ENCODE data around the gene RTN4IP1. TPM values are rescaled to one million over a fixed set of nuclear protein-coding genes. Genes with fewer than 3 reads are reported as not detected.

Gene RTN4IP1
- total RNA-seq, 1 experiment from 2014 or later, result 7.3 TPM

- TF ChIP-seq EZH2 (IDR thresholded peaks at IDR 0.05; ENCODE audit: low read length, unreplicated experiment) (no peak), EZH2phosphoT487 (IDR thresholded peaks at IDR 0.05; ENCODE audit: borderline replicate concordance, low read length) (no peak)
- TF ChIP-seq, protein P1, sequence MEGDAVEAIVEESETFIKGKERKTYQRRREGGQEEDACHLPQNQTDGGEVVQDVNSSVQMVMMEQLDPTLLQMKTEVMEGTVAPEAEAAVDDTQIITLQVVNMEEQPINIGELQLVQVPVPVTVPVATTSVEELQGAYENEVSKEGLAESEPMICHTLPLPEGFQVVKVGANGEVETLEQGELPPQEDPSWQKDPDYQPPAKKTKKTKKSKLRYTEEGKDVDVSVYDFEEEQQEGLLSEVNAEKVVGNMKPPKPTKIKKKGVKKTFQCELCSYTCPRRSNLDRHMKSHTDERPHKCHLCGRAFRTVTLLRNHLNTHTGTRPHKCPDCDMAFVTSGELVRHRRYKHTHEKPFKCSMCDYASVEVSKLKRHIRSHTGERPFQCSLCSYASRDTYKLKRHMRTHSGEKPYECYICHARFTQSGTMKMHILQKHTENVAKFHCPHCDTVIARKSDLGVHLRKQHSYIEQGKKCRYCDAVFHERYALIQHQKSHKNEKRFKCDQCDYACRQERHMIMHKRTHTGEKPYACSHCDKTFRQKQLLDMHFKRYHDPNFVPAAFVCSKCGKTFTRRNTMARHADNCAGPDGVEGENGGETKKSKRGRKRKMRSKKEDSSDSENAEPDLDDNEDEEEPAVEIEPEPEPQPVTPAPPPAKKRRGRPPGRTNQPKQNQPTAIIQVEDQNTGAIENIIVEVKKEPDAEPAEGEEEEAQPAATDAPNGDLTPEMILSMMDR (conservative IDR thresholded peaks at IDR 0.05; ENCODE audit: low read depth, low read length), result no peak
- no TSS peak for BruUV-seq (replicated peaks)
- DNase-seq (no peak), ATAC-seq (no peak)
- Histone ChIP-seq H3K4me2 (ENCODE audit: low read length) (no peak overlapping the region), H3K9me2 (replicated peaks; ENCODE audit: low read length) (no peaks in the 10 kb centered on the region), H3K36me3 (ENCODE audit: low read depth, low read length) (no peaks in the 10 kb centered on the region), H3F3A (ENCODE audit: low read length, unreplicated experiment) (no peaks in the 10 kb centered on the region), H3K4me1 (ENCODE audit: insufficient read depth, low read length) (no peaks in the 10 kb centered on the region), H4K20me1 (ENCODE audit: low read length) (no peaks in the 10 kb centered on the region), H2AFZ (ENCODE audit: low read length) (no peak overlapping the region), H3K79me2 (ENCODE audit: low read length) (no peaks in the 10 kb centered on the region), H3K27ac (ENCODE audit: low read length) (no peak overlapping the region), H3K27me3 (ENCODE audit: low read length) (no peaks in the 10 kb centered on the region), H3K9me3 (ENCODE audit: low read length) (no peaks in the 10 kb centered on the region), H3K4me3 (ENCODE audit: low read length) (no peak overlapping the region), H3K9ac (ENCODE audit: low read length) (no peak overlapping the region)
- ChIA-PET CTCF (no interaction called here), POLR2A (ENCODE audit: unreplicated experiment) (no interaction called here)
- intact Hi-C loops (cut with micrococcal nuclease), result no loop called here
These were observed 15.7 kb downstream of the RTN4IP1 start for GRCh38 chr6:106613590-106613989.

GRCh38 chr6:106612671-106613416 is 16.5 kb downstream of the RTN4IP1 start:
- H3K9ac ChIP-seq (ENCODE audit: low read length), result no peak overlapping the region
- no peaks in the 10 kb centered on the region for H4K20me1 ChIP-seq (ENCODE audit: low read length)
- BruUV-seq (replicated peaks), result no TSS peak
- H3K4me1 ChIP-seq (ENCODE audit: insufficient read depth, low read length), result no peaks in the 10 kb centered on the region
- no peaks in the 10 kb centered on the region for H3K9me3 ChIP-seq (ENCODE audit: low read length)
- no peak overlapping the region for H2AFZ ChIP-seq (ENCODE audit: low read length)
- H3K4me3 ChIP-seq (ENCODE audit: low read length), result no peak overlapping the region
- intact Hi-C loops (cut with micrococcal nuclease), result no loop called here
- TF ChIP-seq EZH2phosphoT487 (IDR thresholded peaks at IDR 0.05; ENCODE audit: borderline replicate concordance, low read length) (no peak), EZH2 (IDR thresholded peaks at IDR 0.05; ENCODE audit: low read length, unreplicated experiment) (no peak)
- TF ChIP-seq, protein P1 (conservative IDR thresholded peaks at IDR 0.05; ENCODE audit: low read depth, low read length), result no peak
- no peaks in the 10 kb centered on the region for H3K27me3 ChIP-seq (ENCODE audit: low read length)
- no peaks in the 10 kb centered on the region for H3K79me2 ChIP-seq (ENCODE audit: low read length)
- H3K27ac ChIP-seq (ENCODE audit: low read length), result no peak overlapping the region
- no peaks in the 10 kb centered on the region for H3K9me2 ChIP-seq (replicated peaks; ENCODE audit: low read length)
- H3K4me2 ChIP-seq (ENCODE audit: low read length), result no peak overlapping the region
- ChIA-PET POLR2A (ENCODE audit: unreplicated experiment) (no interaction called here), CTCF (no interaction called here)
- ATAC-seq (no peak), DNase-seq (no peak)
- no peaks in the 10 kb centered on the region for H3F3A ChIP-seq (ENCODE audit: low read length, unreplicated experiment)
- no peaks in the 10 kb centered on the region for H3K36me3 ChIP-seq (ENCODE audit: low read depth, low read length)

- TF ChIP-seq, protein P1 (conservative IDR thresholded peaks at IDR 0.05; ENCODE audit: low read depth, low read length), result no peak
- TF ChIP-seq EZH2phosphoT487 (IDR thresholded peaks at IDR 0.05; ENCODE audit: borderline replicate concordance, low read length) (no peak), EZH2 (IDR thresholded peaks at IDR 0.05; ENCODE audit: low read length, unreplicated experiment) (no peak)
- no peaks in the 10 kb centered on the region for H3K4me1 ChIP-seq (ENCODE audit: insufficient read depth, low read length)
- ATAC-seq (no peak), DNase-seq (no peak)
- POLR2A ChIA-PET (ENCODE audit: unreplicated experiment), result no interaction called here
- BruUV-seq (replicated peaks), result no TSS peak
- no peaks in the 10 kb centered on the region for H3K36me3 ChIP-seq (ENCODE audit: low read depth, low read length)
- no peak overlapping the region for H3K27ac ChIP-seq (ENCODE audit: low read length)
- H3K4me3 ChIP-seq (ENCODE audit: low read length), result no peak overlapping the region
- no peaks in the 10 kb centered on the region for H3K9me2 ChIP-seq (replicated peaks; ENCODE audit: low read length)
- CTCF ChIA-PET, result no interaction called here
- H3K79me2 ChIP-seq (ENCODE audit: low read length), result no peaks in the 10 kb centered on the region
- H3K9ac ChIP-seq (ENCODE audit: low read length), result no peak overlapping the region
- no peak overlapping the region for H2AFZ ChIP-seq (ENCODE audit: low read length)
- no peaks in the 10 kb centered on the region for H3K9me3 ChIP-seq (ENCODE audit: low read length)
- H3F3A ChIP-seq (ENCODE audit: low read length, unreplicated experiment), result no peaks in the 10 kb centered on the region
- H3K27me3 ChIP-seq (ENCODE audit: low read length), result no peaks in the 10 kb centered on the region
- intact Hi-C loops (cut with micrococcal nuclease), result no loop called here
- no peaks in the 10 kb centered on the region for H4K20me1 ChIP-seq (ENCODE audit: low read length)
- no peak overlapping the region for H3K4me2 ChIP-seq (ENCODE audit: low read length)
These were observed 18.3 kb downstream of the RTN4IP1 start for GRCh38 chr6:106611030-106611429.

All from PC-3 (cell line).